Cardiac fibroblast (primary cell): Measurements from ENCODE around the gene PGGT1B.

ENCODE experiments used
- DNase-seq, 2 donors: peaks; one replicate each; pipeline versions ENCODE4 v3.0.0 to v3.0.0-alpha.2; 2010; ENCODE audit warnings: low read depth in 2 of 2
- H3K4me3 ChIP-seq, 2 donors: replicated peaks in 1 of 2; 1 replicate in 1 of 2; 2 replicates in 1 of 2; pipeline ENCODE4 v1.5.1; 2011; ENCODE audit warnings: low read depth in 2 of 2, low read length in 2 of 2, mild to moderate bottlenecking in 2 of 2, moderate library complexity in 1 of 2
- CTCF ChIP-seq: IDR thresholded peaks from one replicate; pipeline ENCODE4 v1.5.1; 2011; ENCODE audit warnings: low read depth, mild to moderate bottlenecking, low read length, inconsistent platforms

PGGT1B gene

GRCh38 chr5:115179394-115180164 lies 83.1 kb downstream of the PGGT1B start:
- TF ChIP-seq CTCF: no peak
- peak overlapping the region; percentile 42 to 48 for H3K4me3 ChIP-seq
- peak in 1 of 2 donors; percentile 3 for DNase-seq

GRCh38 chr5:115179030-115179393 lies 83.7 kb downstream of the PGGT1B start:
- TF ChIP-seq CTCF: no peak
- no peak overlapping the region for H3K4me3 ChIP-seq
- DNase-seq: no peak

GRCh38 chr5:115170929-115171510 lies 91.7 kb downstream of the PGGT1B start:
- TF ChIP-seq CTCF: no peak
- H3K4me3 ChIP-seq: no peak overlapping the region
- DNase-seq: no peak

- peak overlapping the region; percentile 88 to 90 for H3K4me3 ChIP-seq
- DNase-seq: peak in 1 of 2 donors; percentile 30
- TF ChIP-seq CTCF: no peak
Observed at GRCh38 chr5:115170134-115170928, 92.3 kb downstream of the PGGT1B start.

- TF ChIP-seq CTCF: no peak
- H3K4me3 ChIP-seq: peak within 1 kb of the TSS; percentile 88 to 90
- peak; percentile 89 to 92 for DNase-seq
Observed at GRCh38 chr5:115169487-115170133, 93.1 kb downstream of the PGGT1B start, which contains the start of gene TRIM36. Gene TRIM36 (minus strand): TSS chr5:115169908. CDS start chr5:115169634, 274 bp downstream.

- peak overlapping the region; percentile 88 to 90 for H3K4me3 ChIP-seq
- DNase-seq: no peak
- TF ChIP-seq CTCF: no peak
Observed at GRCh38 chr5:115168829-115169486, 93.7 kb downstream of the PGGT1B start.
